NCI-H2107 treated with DMSO at 0.1 percent for 48 hours (cell line): Measurements from ENCODE around the gene ST3GAL2.
"Not testable (repeated sequence)": the region's sequence is repeated elsewhere in the genome, so short reads cannot be mapped to it uniquely, and the experiment has no call there.

Source experiments
- DNase-seq: peaks from one replicate; lab custom pipeline; 2025; ENCODE audit not compliant: unreplicated experiment; lab: John Stamatoyannopoulos, UW

The ST3GAL2 gene

GRCh38 chr16:70467608-70468007 is 28.7 kb upstream of the ST3GAL2 start:
- no peak for DNase-seq

- DNase-seq, result no peak
Observed at GRCh38 chr16:70467113-70467512, 28.2 kb upstream of the ST3GAL2 start.

- no peak for DNase-seq
Observed at GRCh38 chr16:70466805-70467076, 27.8 kb upstream of the ST3GAL2 start.

- DNase-seq, result no peak
Observed at GRCh38 chr16:70465999-70466804, 27.3 kb upstream of the ST3GAL2 start.

GRCh38 chr16:70463235-70463634 is 24.3 kb upstream of the ST3GAL2 start:
- DNase-seq, result no peak

GRCh38 chr16:70460737-70461261 is 21.9 kb upstream of the ST3GAL2 start:
- DNase-seq, result no peak

- DNase-seq, result no peak
Observed at GRCh38 chr16:70457446-70458166, 18.7 kb upstream of the ST3GAL2 start.

- DNase-seq, result no peak
Observed at GRCh38 chr16:70455910-70456309, 17.0 kb upstream of the ST3GAL2 start.

GRCh38 chr16:70454222-70455034 is 15.5 kb upstream of the ST3GAL2 start, which contains the start of gene FCSK:
Gene FCSK, plus strand, starts transcription at chr16:70454595. Its CDS starts 8,596 bp downstream, at chr16:70463191.
- DNase-seq, result peak; percentile 63

GRCh38 chr16:70453892-70454221 is 15.0 kb upstream of the ST3GAL2 start:
- DNase-seq, result peak; percentile 38

GRCh38 chr16:70453117-70453891 is 14.4 kb upstream of the ST3GAL2 start:
- DNase-seq, result no peak

GRCh38 chr16:70451004-70451340 is 12.1 kb upstream of the ST3GAL2 start:
- DNase-seq, result not testable (repeated sequence)

- not testable (repeated sequence) for DNase-seq
Observed at GRCh38 chr16:70450142-70451003, 11.5 kb upstream of the ST3GAL2 start.

- DNase-seq, result no peak
Observed at GRCh38 chr16:70448075-70448474, 9.2 kb upstream of the ST3GAL2 start.

- DNase-seq, result no peak
Observed at GRCh38 chr16:70444249-70445063, 5.6 kb upstream of the ST3GAL2 start.

GRCh38 chr16:70442344-70442743 is 3.4 kb upstream of the ST3GAL2 start:
- no peak for DNase-seq

- DNase-seq, result no peak
Observed at GRCh38 chr16:70441406-70441990, 2.6 kb upstream of the ST3GAL2 start.

GRCh38 chr16:70440009-70440692 is 1.3 kb upstream of the ST3GAL2 start:
- no peak for DNase-seq
